Transverse colon (tissue), 4 donors: ENCODE results near the gene SNAI3.

Experiments used
- EP300 ChIP-seq: sonication (generic); formaldehyde crosslinking; IDR thresholded peaks from one replicate; pipeline ENCODE4 v1.6.1; 2017; ENCODE audit warnings: antibody characterized with exemption, low read depth
- POLR2A ChIP-seq: fragments of 450-650 bp; IDR thresholded peaks from one replicate; pipeline ENCODE4 v1.6.1; 2016; ENCODE audit warnings: antibody characterized with exemption, mild to moderate bottlenecking, moderate library complexity
- POLR2AphosphoS5 ChIP-seq, 3 donors: sonication (generic); formaldehyde crosslinking; IDR thresholded peaks; one replicate each; pipeline ENCODE4 v1.6.1; 2016; ENCODE audit warnings: antibody characterized with exemption in 3 of 3
- TF ChIP-seq, protein P1 (sequence below), 5 experiments: fragments of 200-600 bp in 3 of 5; fragments of 450-650 bp in 2 of 5; sonication (generic) in 3 of 5; IDR thresholded peaks; 1 replicate in 2 of 5; 2 replicates in 3 of 5; pipeline ENCODE4 v1.5.1; 2016 to 2017; ENCODE audit warnings: antibody characterized with exemption in 5 of 5, inconsistent platforms in 3 of 5, mild to moderate bottlenecking in 2 of 5, moderate library complexity in 1 of 5

DNA sequence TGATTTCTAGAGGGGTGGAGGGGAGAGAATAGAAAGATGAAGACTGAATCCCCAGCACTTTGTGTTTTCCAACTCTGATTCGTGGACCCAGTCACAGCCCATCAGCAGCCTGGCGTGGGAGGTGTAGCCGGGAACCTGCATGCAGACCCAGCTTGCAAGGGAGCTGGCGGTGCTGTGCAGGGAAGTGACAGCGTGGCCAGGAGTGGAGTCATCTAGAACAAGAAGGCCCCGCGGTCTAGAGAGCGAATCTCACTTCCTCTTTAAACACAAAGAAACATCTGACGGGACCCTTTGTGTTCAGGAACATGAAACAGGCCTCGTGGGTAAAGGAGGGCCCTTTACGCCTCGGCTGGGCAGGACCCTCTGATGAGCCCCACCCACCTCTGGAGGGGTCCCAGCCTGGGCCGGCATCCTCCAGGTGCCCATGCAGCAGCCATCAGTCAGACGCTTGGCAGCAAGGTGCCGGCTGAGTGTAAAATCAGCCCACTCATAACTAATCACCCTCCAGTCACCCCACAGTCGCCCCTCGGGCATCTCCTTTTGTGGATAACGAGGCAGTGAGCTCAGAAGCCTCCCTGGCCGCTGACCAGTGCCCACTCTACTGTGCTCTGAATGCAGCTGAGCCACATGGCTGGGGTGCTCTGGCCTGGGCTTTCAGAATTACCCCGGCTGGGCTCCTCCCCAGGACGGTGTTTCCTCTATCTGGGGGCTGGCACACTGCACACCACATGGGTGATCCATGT lies 4.4 kb downstream of the SNAI3 start:
- TF ChIP-seq, protein P1, sequence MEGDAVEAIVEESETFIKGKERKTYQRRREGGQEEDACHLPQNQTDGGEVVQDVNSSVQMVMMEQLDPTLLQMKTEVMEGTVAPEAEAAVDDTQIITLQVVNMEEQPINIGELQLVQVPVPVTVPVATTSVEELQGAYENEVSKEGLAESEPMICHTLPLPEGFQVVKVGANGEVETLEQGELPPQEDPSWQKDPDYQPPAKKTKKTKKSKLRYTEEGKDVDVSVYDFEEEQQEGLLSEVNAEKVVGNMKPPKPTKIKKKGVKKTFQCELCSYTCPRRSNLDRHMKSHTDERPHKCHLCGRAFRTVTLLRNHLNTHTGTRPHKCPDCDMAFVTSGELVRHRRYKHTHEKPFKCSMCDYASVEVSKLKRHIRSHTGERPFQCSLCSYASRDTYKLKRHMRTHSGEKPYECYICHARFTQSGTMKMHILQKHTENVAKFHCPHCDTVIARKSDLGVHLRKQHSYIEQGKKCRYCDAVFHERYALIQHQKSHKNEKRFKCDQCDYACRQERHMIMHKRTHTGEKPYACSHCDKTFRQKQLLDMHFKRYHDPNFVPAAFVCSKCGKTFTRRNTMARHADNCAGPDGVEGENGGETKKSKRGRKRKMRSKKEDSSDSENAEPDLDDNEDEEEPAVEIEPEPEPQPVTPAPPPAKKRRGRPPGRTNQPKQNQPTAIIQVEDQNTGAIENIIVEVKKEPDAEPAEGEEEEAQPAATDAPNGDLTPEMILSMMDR (IDR thresholded peaks at IDR 0.05) = no peak
- TF ChIP-seq POLR2A = no peak
- TF ChIP-seq POLR2AphosphoS5 (IDR thresholded peaks at IDR 0.05) = peak in 1 of 3 donors; percentile 43
- TF ChIP-seq EP300 = no peak
